Measurements from ENCODE around the gene MATN1. TPM values are rescaled to one million over a fixed set of nuclear protein-coding genes. Genes with fewer than 3 reads are reported as not detected.

The MATN1 gene
- total RNA-seq, 1 experiment from 2014 or later: 0.24 TPM

Small RNAs within 50 kb of the gene (microRNA-seq; reads per million reads assigned to microRNA genes)
- gene MIR4420 (ENCODE audit: borderline number of aligned reads): not detected

Other genes starting within 250 kb of the MATN1 start
- gene LAPTM5, start 34.2 kb upstream of the MATN1 start, total RNA-seq (2021): 1.3 to 1.5 TPM (median 1.3 TPM) in 3 replicates
- 31.1 to 32.3 TPM (median 31.2 TPM) in 3 replicates for gene SDC3, start 185.2 kb upstream of the MATN1 start, total RNA-seq (2021)

All from WTC11 (cell line).